K562 (cell line): Measurements from ENCODE around the gene PIANP. TPM values are rescaled to one million over a fixed set of nuclear protein-coding genes. Genes with fewer than 3 reads are reported as not detected.

Source experiments
- CHD7 ChIP-seq: fragments of 200-600 bp; sonication (generic); IDR thresholded peaks from one replicate; pipeline ENCODE4 v1.6.1; 2012; ENCODE audit warnings: mild to moderate bottlenecking, low read depth, low read length, inconsistent platforms
- polyA plus RNA-seq, 8 experiments: library from polyadenylated mRNA; depleted of rRNA in 4 of 8; stranded (reverse) in 5 of 8; unstranded in 3 of 8; fragments of >200 nt; fragmentation: Nextera tagmentation in 2 of 8; fragmentation: Illumina TruSeq in 1 of 8; extraction: Ambion mirVana in 2 of 8; extraction: Trizol in 1 of 8; gene quantifications; 2 replicates each; pipeline versions ENCODE4 v1.2.1 to v1.2.3, GENCODE V29; 2011 to 2014; ENCODE audit warnings: inconsistent platforms in 1 of 8, missing spikeins in 1 of 8
- total RNA-seq, 7 experiments: library from RNA; depleted of rRNA in 6 of 7; stranded (reverse); fragments of >200 nt in 6 of 7; fragmentation: Illumina TruSeq in 2 of 7; extraction: Trizol in 2 of 7; gene quantifications; 2 replicates each; pipeline versions ENCODE4 v1.2.1 to v1.2.3, GENCODE V29; 2011 to 2021; ENCODE audit warnings: low replicate concordance in 1 of 7

Gene PIANP
- total and polyA plus RNA-seq, 9 of the 15 experiments (the other 6 are each of a cell fraction or from before 2014, with no cell fraction given) = 0.07 TPM; not detected in 8

- TF ChIP-seq CHD7 = no peak
Observed at GRCh38 chr12:6676962-6677361, 23.7 kb downstream of the PIANP start (continued).
